HepG2 (cell line): ENCODE results near the gene TBCD. TPM values are rescaled to one million over a fixed set of nuclear protein-coding genes. Genes with fewer than 3 reads are reported as not detected.

Experiments
- FOSL2 ChIP-seq: sonication (generic); formaldehyde crosslinking; IDR thresholded peaks from 2 replicates; pipeline ENCODE4 v1.4.0; 2020; ENCODE audit warnings: missing genetic modification reagents
- FOXP1 ChIP-seq, 2 experiments: fragments of 450-650 bp in 1 of 2; IDR thresholded peaks; 2 replicates each; pipeline ENCODE4 v1.6.1; 2017 to 2018; ENCODE audit warnings: antibody characterized with exemption in 1 of 2
- HDAC6 ChIP-seq: fragments of 200-600 bp; sonication (generic); IDR thresholded peaks from 2 replicates; pipeline ENCODE4 v1.7.0; 2017; ENCODE audit warnings: mild to moderate bottlenecking, antibody characterized with exemption, low read length, low read depth
- IRX3 ChIP-seq: sonication (generic); formaldehyde crosslinking; IDR thresholded peaks from 2 replicates; pipeline ENCODE4 v1.8.1; 2023; ENCODE audit warnings: mild to moderate bottlenecking, low read depth, missing genetic modification reagents, borderline replicate concordance
- NCOA2 ChIP-seq: sonication (generic); formaldehyde crosslinking; IDR thresholded peaks from 2 replicates; pipeline ENCODE4 v1.8.0; 2022; ENCODE audit warnings: inconsistent platforms
- NFIB ChIP-seq: sonication (generic); formaldehyde crosslinking; IDR thresholded peaks from 2 replicates; pipeline ENCODE4 v1.9.0; 2021; ENCODE audit warnings: missing genetic modification reagents, mild to moderate bottlenecking, borderline replicate concordance
- NR2F2 ChIP-seq: IDR thresholded peaks from 2 replicates; pipeline ENCODE4 v1.6.1; 2012; ENCODE audit warnings: low read depth, inconsistent platforms, borderline replicate concordance
- PTBP1 ChIP-seq: fragments of 200-400 bp; formaldehyde crosslinking; IDR thresholded peaks from 2 replicates; pipeline ENCODE4 v1.6.1; 2018; ENCODE audit warnings: low read length, low read depth; ENCODE audit not compliant: poor library complexity, severe bottlenecking
- RELA ChIP-seq: sonication (generic); formaldehyde crosslinking; IDR thresholded peaks from 2 replicates; pipeline ENCODE4 v1.4.0; 2020; ENCODE audit warnings: missing genetic modification reagents
- SRSF9 ChIP-seq: fragments of 200-400 bp; formaldehyde crosslinking; IDR thresholded peaks from 2 replicates; pipeline ENCODE4 v1.6.1; 2018; ENCODE audit warnings: borderline replicate concordance, mild to moderate bottlenecking, low read depth, low read length; ENCODE audit not compliant: insufficient read depth, poor library complexity, severe bottlenecking
- TEAD3 ChIP-seq: optimal IDR thresholded peaks from 2 replicates; pipeline ENCODE3; 2016; ENCODE audit warnings: borderline replicate concordance
- ZNF234 ChIP-seq: sonication (generic); formaldehyde crosslinking; conservative IDR thresholded peaks from 2 replicates; pipeline ENCODE4 v1.5.1; 2020; ENCODE audit warnings: mild to moderate bottlenecking, missing genetic modification reagents
- ZNF326 ChIP-seq: sonication (generic); formaldehyde crosslinking; IDR thresholded peaks from 2 replicates; pipeline ENCODE4 v1.4.0; 2020; ENCODE audit warnings: missing genetic modification reagents, borderline replicate concordance
- ZNF558 ChIP-seq: sonication (generic); formaldehyde crosslinking; IDR thresholded peaks from 2 replicates; pipeline ENCODE4 v1.9.0; 2022; ENCODE audit warnings: mild to moderate bottlenecking, missing genetic modification reagents, borderline replicate concordance
- ZNF577 ChIP-seq: sonication (generic); formaldehyde crosslinking; IDR thresholded peaks from 2 replicates; pipeline ENCODE4 v1.4.0; 2020; ENCODE audit warnings: mild to moderate bottlenecking, low read depth, missing genetic modification reagents, borderline replicate concordance
- polyA plus RNA-seq, 8 experiments: library from polyadenylated mRNA; depleted of rRNA in 3 of 8; stranded (reverse) in 7 of 8; unstranded in 1 of 8; fragments of >200 nt; fragmentation: Illumina TruSeq in 4 of 8; extraction: Trizol in 4 of 8; gene quantifications; 2 replicates each; pipeline versions ENCODE4 v1.2.1 to v1.2.3, GENCODE V29; 2011 to 2016; ENCODE audit warnings: low read depth in 4 of 8, missing spikeins in 1 of 8, mixed read lengths in 1 of 8; ENCODE audit not compliant: insufficient read depth in 1 of 8
- total RNA-seq, 5 experiments: library from RNA; depleted of rRNA; stranded (reverse); fragments of >200 nt; fragmentation: Illumina TruSeq; extraction: Trizol; gene quantifications; 2 replicates each; pipeline ENCODE4 v1.2.3, GENCODE V29; 2016; ENCODE audit warnings: low read depth in 1 of 5
- TF ChIP-seq, protein P1 (sequence below): sonication (generic); formaldehyde crosslinking; IDR thresholded peaks from 2 replicates; pipeline ENCODE4 v1.8.0; 2022; ENCODE audit warnings: missing genetic modification reagents, mild to moderate bottlenecking, borderline replicate concordance
- TF ChIP-seq, protein P2 (sequence below), 2 experiments: sonication (generic) in 1 of 2; formaldehyde crosslinking in 1 of 2; IDR thresholded peaks; 2 replicates each; pipeline versions ENCODE4 v1.5.1 to v1.6.1; 2011 to 2020; ENCODE audit warnings: borderline replicate concordance in 1 of 2, low read depth in 1 of 2, low read length in 1 of 2, mild to moderate bottlenecking in 1 of 2, missing genetic modification reagents in 1 of 2, moderate library complexity in 1 of 2
- TF ChIP-seq, protein P3 (sequence below): sonication (generic); formaldehyde crosslinking; IDR thresholded peaks from 2 replicates; pipeline ENCODE4 v1.5.0; 2020; ENCODE audit warnings: missing genetic modification reagents, mild to moderate bottlenecking, borderline replicate concordance
- TF ChIP-seq, protein P4 (sequence below): sonication (generic); formaldehyde crosslinking; IDR thresholded peaks from 2 replicates; pipeline ENCODE4 v1.4.0; 2020; ENCODE audit warnings: missing genetic modification reagents
- TF ChIP-seq, protein P5 (sequence below): IDR thresholded peaks from 2 replicates; pipeline ENCODE4 v1.6.1; 2016

Gene TBCD
- total and polyA plus RNA-seq, 2 of the 13 experiments (the other 11 are each of a cell fraction or from before 2014, with no cell fraction given), result 33.9 to 54.8 TPM

DNA sequence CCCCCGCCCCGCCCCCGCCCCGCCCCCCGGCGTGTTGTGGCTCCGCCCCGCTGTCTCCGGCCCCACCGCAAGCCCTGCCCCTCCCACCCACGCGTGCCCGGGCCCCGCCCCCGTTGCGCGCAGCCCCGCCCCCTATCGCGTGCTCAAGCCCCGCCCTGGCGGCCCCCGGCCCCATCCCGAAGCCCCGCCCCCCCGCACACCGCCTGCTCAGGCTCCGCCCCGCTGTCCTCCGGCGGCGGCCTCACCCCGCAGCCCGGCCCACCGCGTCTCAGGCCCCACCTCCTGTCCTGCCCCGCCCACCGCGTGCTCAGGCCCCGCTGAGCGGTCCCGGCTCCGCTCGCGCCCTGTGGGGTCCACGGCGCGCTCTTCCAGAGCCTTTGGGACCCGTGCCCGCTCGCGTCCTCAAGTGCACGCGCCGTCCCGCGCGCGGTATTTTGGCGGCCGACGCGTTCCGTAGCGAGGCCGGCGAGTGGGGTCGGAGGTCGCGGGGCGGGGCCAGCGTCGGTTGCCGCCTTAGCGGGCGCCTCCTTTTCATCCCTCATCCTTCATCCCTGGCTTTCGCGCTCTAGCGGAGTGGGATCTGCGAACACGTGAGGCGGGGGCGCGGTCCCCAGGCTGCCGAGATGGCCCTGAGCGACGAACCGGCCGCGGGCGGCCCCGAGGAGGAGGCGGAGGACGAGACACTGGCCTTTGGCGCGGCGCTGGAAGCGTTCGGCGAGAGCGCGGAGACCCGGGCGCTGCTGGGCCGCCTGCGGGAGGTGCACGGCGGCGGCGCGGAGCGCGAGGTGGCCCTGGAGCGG is at the start of gene TBCD (continued):
- TF ChIP-seq PTBP1, result peak; percentile 64
- TF ChIP-seq NR2F2, result peak; percentile 74; the same call in 1 of the 2 replicates
- peak; percentile 91; the same call in 1 of the 2 replicates for TF ChIP-seq ZNF234 (CRISPR knock-in tag)
- peak; percentile 91 for TF ChIP-seq TEAD3
- no peak for TF ChIP-seq HDAC6
- TF ChIP-seq, protein P1, sequence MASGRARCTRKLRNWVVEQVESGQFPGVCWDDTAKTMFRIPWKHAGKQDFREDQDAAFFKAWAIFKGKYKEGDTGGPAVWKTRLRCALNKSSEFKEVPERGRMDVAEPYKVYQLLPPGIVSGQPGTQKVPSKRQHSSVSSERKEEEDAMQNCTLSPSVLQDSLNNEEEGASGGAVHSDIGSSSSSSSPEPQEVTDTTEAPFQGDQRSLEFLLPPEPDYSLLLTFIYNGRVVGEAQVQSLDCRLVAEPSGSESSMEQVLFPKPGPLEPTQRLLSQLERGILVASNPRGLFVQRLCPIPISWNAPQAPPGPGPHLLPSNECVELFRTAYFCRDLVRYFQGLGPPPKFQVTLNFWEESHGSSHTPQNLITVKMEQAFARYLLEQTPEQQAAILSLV (CRISPR knock-in tag), result peak; percentile 89
- TF ChIP-seq SRSF9, result no peak
- TF ChIP-seq FOXP1 (IDR thresholded peaks at IDR 0.05), result no peak
- 0 out of 2 replicates have a peak, but pooled peaks have one; percentile 37 for TF ChIP-seq FOXP1 (CRISPR knock-in tag; IDR thresholded peaks at IDR 0.05)
- TF ChIP-seq NFIB (CRISPR knock-in tag), result 0 out of 2 replicates have a peak, but pooled peaks have one; percentile 17
- TF ChIP-seq IRX3 (CRISPR knock-in tag), result peak; percentile 90; the same call in 1 of the 2 replicates
- no peak for TF ChIP-seq ZNF326
- TF ChIP-seq, protein P2, sequence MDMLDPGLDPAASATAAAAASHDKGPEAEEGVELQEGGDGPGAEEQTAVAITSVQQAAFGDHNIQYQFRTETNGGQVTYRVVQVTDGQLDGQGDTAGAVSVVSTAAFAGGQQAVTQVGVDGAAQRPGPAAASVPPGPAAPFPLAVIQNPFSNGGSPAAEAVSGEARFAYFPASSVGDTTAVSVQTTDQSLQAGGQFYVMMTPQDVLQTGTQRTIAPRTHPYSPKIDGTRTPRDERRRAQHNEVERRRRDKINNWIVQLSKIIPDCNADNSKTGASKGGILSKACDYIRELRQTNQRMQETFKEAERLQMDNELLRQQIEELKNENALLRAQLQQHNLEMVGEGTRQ (IDR thresholded peaks at IDR 0.05; ENCODE audit: low read depth, low read length), result no peak
- TF ChIP-seq, protein P2 (CRISPR knock-in tag; IDR thresholded peaks at IDR 0.05; ENCODE audit: borderline replicate concordance), result no peak; the same call in 1 of the 2 replicates
- TF ChIP-seq, protein P3, sequence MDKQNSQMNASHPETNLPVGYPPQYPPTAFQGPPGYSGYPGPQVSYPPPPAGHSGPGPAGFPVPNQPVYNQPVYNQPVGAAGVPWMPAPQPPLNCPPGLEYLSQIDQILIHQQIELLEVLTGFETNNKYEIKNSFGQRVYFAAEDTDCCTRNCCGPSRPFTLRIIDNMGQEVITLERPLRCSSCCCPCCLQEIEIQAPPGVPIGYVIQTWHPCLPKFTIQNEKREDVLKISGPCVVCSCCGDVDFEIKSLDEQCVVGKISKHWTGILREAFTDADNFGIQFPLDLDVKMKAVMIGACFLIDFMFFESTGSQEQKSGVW (CRISPR knock-in tag), result no peak
- peak; percentile 76 for TF ChIP-seq FOSL2
- TF ChIP-seq ZNF577 (CRISPR knock-in tag), result no peak
- TF ChIP-seq RELA (CRISPR knock-in tag), result peak; percentile 24; the same call in 1 of the 2 replicates
- TF ChIP-seq NCOA2 (CRISPR knock-in tag), result no peak
- TF ChIP-seq ZNF558, result no peak; the same call in 1 of the 2 replicates
- TF ChIP-seq, protein P4, sequence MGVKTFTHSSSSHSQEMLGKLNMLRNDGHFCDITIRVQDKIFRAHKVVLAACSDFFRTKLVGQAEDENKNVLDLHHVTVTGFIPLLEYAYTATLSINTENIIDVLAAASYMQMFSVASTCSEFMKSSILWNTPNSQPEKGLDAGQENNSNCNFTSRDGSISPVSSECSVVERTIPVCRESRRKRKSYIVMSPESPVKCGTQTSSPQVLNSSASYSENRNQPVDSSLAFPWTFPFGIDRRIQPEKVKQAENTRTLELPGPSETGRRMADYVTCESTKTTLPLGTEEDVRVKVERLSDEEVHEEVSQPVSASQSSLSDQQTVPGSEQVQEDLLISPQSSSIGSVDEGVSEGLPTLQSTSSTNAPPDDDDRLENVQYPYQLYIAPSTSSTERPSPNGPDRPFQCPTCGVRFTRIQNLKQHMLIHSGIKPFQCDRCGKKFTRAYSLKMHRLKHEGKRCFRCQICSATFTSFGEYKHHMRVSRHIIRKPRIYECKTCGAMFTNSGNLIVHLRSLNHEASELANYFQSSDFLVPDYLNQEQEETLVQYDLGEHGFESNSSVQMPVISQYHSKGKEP (CRISPR knock-in tag), result no peak; the same call in 1 of the 2 replicates
- TF ChIP-seq, protein P5, sequence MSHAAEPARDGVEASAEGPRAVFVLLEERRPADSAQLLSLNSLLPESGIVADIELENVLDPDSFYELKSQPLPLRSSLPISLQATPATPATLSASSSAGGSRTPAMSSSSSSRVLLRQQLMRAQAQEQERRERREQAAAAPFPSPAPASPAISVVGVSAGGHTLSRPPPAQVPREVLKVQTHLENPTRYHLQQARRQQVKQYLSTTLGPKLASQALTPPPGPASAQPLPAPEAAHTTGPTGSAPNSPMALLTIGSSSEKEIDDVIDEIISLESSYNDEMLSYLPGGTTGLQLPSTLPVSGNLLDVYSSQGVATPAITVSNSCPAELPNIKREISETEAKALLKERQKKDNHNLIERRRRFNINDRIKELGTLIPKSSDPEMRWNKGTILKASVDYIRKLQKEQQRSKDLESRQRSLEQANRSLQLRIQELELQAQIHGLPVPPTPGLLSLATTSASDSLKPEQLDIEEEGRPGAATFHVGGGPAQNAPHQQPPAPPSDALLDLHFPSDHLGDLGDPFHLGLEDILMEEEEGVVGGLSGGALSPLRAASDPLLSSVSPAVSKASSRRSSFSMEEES (CRISPR knock-in tag), result 0 out of 2 replicates have a peak, but pooled peaks have one; percentile 54
